SK-N-SH (cell line): ENCODE data around the gene U2SURP. TPM values are rescaled to one million over a fixed set of nuclear protein-coding genes. Genes with fewer than 3 reads are reported as not detected.

Source experiments
- CTCF ChIA-PET: fragments of 300-600, 350-600 bp; formaldehyde crosslinking; extraction: SDS; loops from one replicate; lab custom pipeline; 2021; lab: Yijun Ruan, JAX
- POLR2A ChIA-PET: fragments of 350-600 bp; sonication (Branson Sonifier 250); formaldehyde crosslinking; extraction: SDS; loops from one replicate; lab custom pipeline; 2020; ENCODE audit warnings: antibody characterized with exemption, inconsistent platforms; lab: Yijun Ruan, JAX
- DNase-seq: peaks from one replicate; pipeline ENCODE4 v3.0.0; 2012
- H2AFZ ChIP-seq: fragments of 200-600 bp; sonication (generic); 2 replicates; pipeline ENCODE4 v1.8.1; 2016; ENCODE audit warnings: antibody characterized with exemption, mild to moderate bottlenecking, low read depth
- H3F3A ChIP-seq: fragments of 200-600 bp; sonication (generic); replicated peaks from 2 replicates; pipeline ENCODE3; 2016; ENCODE audit warnings: antibody characterized with exemption, mild to moderate bottlenecking; ENCODE audit not compliant: insufficient read depth
- H3K27ac ChIP-seq, 2 experiments: fragments of 200-500 bp in 1 of 2; fragments of 200-600 bp in 1 of 2; sonication (Bioruptor generic) in 1 of 2; sonication (generic), shearing (Covaris generic) in 1 of 2; 2 replicates each; pipeline versions ENCODE4 v1.5.1 to v1.6.1; 2014 to 2016; ENCODE audit warnings: low read depth in 2 of 2, inconsistent platforms in 1 of 2, low read length in 1 of 2, mild to moderate bottlenecking in 1 of 2, mixed read lengths in 1 of 2
- H3K27me3 ChIP-seq: fragments of 200-600 bp; sonication (generic), shearing (Covaris generic); 2 replicates; pipeline ENCODE4 v1.6.1; 2016; ENCODE audit warnings: mixed run types; ENCODE audit not compliant: insufficient read depth
- H3K36me3 ChIP-seq, 2 experiments: fragments of 200-500 bp in 1 of 2; fragments of 200-600 bp in 1 of 2; sonication (Bioruptor generic) in 1 of 2; sonication (generic) in 1 of 2; replicated peaks in 1 of 2; 2 replicates each; pipeline versions ENCODE3 to v1.5.1; 2014 to 2016; ENCODE audit warnings: low read length in 1 of 2, mild to moderate bottlenecking in 1 of 2; ENCODE audit not compliant: insufficient read depth in 2 of 2, control insufficient read depth in 1 of 2
- H3K4me1 ChIP-seq, 2 experiments: fragments of 200-500 bp in 1 of 2; fragments of 200-600 bp in 1 of 2; sonication (Bioruptor generic) in 1 of 2; sonication (generic), shearing (Covaris generic) in 1 of 2; 2 replicates each; pipeline versions ENCODE4 v1.5.1 to v1.6.1; 2014 to 2016; ENCODE audit warnings: low read depth in 1 of 2, low read length in 1 of 2, mixed run types in 1 of 2; ENCODE audit not compliant: insufficient read depth in 2 of 2, control insufficient read depth in 1 of 2
- H3K4me2 ChIP-seq: fragments of 200-600 bp; sonication (generic), shearing (Covaris generic); 2 replicates; pipeline ENCODE4 v1.6.1; 2017; ENCODE audit warnings: mixed run types
- H3K4me3 ChIP-seq, 2 experiments: fragments of 200-500 bp in 1 of 2; fragments of 200-600 bp in 1 of 2; sonication (Bioruptor generic) in 1 of 2; sonication (generic), shearing (Covaris generic) in 1 of 2; 2 replicates each; pipeline versions ENCODE4 v1.5.1 to v1.8.1; 2014 to 2016; ENCODE audit warnings: low read depth in 2 of 2, inconsistent platforms in 1 of 2, low read length in 1 of 2, mild to moderate bottlenecking in 1 of 2, mixed read lengths in 1 of 2, moderate library complexity in 1 of 2
- H3K79me2 ChIP-seq: fragments of 200-600 bp; sonication (generic); 2 replicates; pipeline ENCODE4 v1.8.1; 2017; ENCODE audit warnings: mild to moderate bottlenecking; ENCODE audit not compliant: insufficient read depth
- H3K9ac ChIP-seq: fragments of 200-600 bp; sonication (generic); 2 replicates; pipeline ENCODE4 v1.6.1; 2017; ENCODE audit warnings: mixed run types
- H3K9me2 ChIP-seq: fragments of 200-600 bp; sonication (generic); 2 replicates; pipeline ENCODE4 v1.6.1; 2017; ENCODE audit warnings: mixed run types
- H3K9me3 ChIP-seq: fragments of 200-600 bp; sonication (generic); 2 replicates; pipeline ENCODE4 v1.6.1; 2017; ENCODE audit warnings: mixed run types, mild to moderate bottlenecking, moderate library complexity
- H4K20me1 ChIP-seq: fragments of 200-600 bp; sonication (generic); 2 replicates; pipeline ENCODE4 v1.6.1; 2017; ENCODE audit warnings: mild to moderate bottlenecking, mixed run types; ENCODE audit not compliant: insufficient read depth
- CHD2 ChIP-seq: fragments of 150-350 bp; IDR thresholded peaks from 2 replicates; pipeline ENCODE4 v1.6.1; 2018; ENCODE audit warnings: low read length; ENCODE audit not compliant: partially characterized antibody
- ELF1 ChIP-seq: IDR thresholded peaks from 2 replicates; pipeline ENCODE4 v1.4.0; 2012
- EP300 ChIP-seq, 2 experiments: IDR thresholded peaks; 2 replicates each; pipeline versions ENCODE4 v1.4.0 to v1.6.1; 2012; ENCODE audit warnings: borderline replicate concordance in 1 of 2, low read depth in 1 of 2, low read length in 1 of 2
- EZH2phosphoT487 ChIP-seq: fragments of 200-600 bp; sonication (generic); IDR thresholded peaks from 2 replicates; pipeline ENCODE4 v1.6.1; 2017; ENCODE audit warnings: low read depth, mixed run types, mild to moderate bottlenecking, antibody characterized with exemption, moderate library complexity, borderline replicate concordance
- FOSL2 ChIP-seq: IDR thresholded peaks from 2 replicates; pipeline ENCODE4 v1.4.0; 2012; ENCODE audit warnings: low read depth, mild to moderate bottlenecking, moderate library complexity, borderline replicate concordance
- GATA2 ChIP-seq: sonication (generic); formaldehyde crosslinking; IDR thresholded peaks from 2 replicates; pipeline ENCODE4 v1.5.0; 2020; ENCODE audit warnings: mild to moderate bottlenecking, missing genetic modification reagents
- IRF3 ChIP-seq: fragments of 150-350 bp; IDR thresholded peaks from 2 replicates; pipeline ENCODE4 v1.6.1; 2016; ENCODE audit warnings: mild to moderate bottlenecking, low read depth, low read length
- JUND ChIP-seq: IDR thresholded peaks from 2 replicates; pipeline ENCODE4 v1.4.0; 2012
- MEF2A ChIP-seq: IDR thresholded peaks from 2 replicates; pipeline ENCODE4 v1.4.0; 2012; ENCODE audit warnings: low read depth, borderline replicate concordance
- MXI1 ChIP-seq: IDR thresholded peaks from 2 replicates; pipeline ENCODE4 v1.6.1; 2012; ENCODE audit warnings: mild to moderate bottlenecking, low read depth, low read length, improper control_type of control experiment
- NRF1 ChIP-seq: IDR thresholded peaks from 2 replicates; pipeline ENCODE4 v1.6.1; 2012; ENCODE audit warnings: low read depth, mild to moderate bottlenecking, low read length
- RAD21 ChIP-seq: IDR thresholded peaks from 2 replicates; pipeline ENCODE4 v1.6.1; 2012; ENCODE audit warnings: mild to moderate bottlenecking, low read length
- RCOR1 ChIP-seq: fragments of 150-350 bp; IDR thresholded peaks from 2 replicates; pipeline ENCODE4 v1.6.1; 2017; ENCODE audit warnings: antibody characterized with exemption, low read length
- SIN3A ChIP-seq: IDR thresholded peaks from 2 replicates; pipeline ENCODE4 v1.6.1; 2012; ENCODE audit warnings: low read depth, mild to moderate bottlenecking, low read length, moderate library complexity, borderline replicate concordance
- SMC3 ChIP-seq: IDR thresholded peaks from 2 replicates; pipeline ENCODE4 v1.6.1; 2012; ENCODE audit warnings: low read depth, low read length, improper control_type of control experiment
- TCF12 ChIP-seq: IDR thresholded peaks from 2 replicates; pipeline ENCODE4 v1.4.0; 2012
- TEAD4 ChIP-seq: IDR thresholded peaks from 2 replicates; pipeline ENCODE4 v1.4.0; 2012; ENCODE audit warnings: mild to moderate bottlenecking, borderline replicate concordance; ENCODE audit not compliant: insufficient read depth
- WGBS: methylation state at CpG from one replicate; pipeline ENCODE4 v1.1.6; 2017; ENCODE audit warnings: low lambda C conversion rate; 5-methylcytosine and 5-hydroxymethylcytosine counted together
- polyA plus RNA-seq, 3 experiments: library from polyadenylated mRNA; depleted of rRNA; stranded (reverse); fragments of >200 nt; gene quantifications; 2 replicates each; pipeline ENCODE4 v1.2.3, GENCODE V29; 2012
- TF ChIP-seq, protein P1 (sequence below): IDR thresholded peaks from 2 replicates; pipeline ENCODE4 v1.6.1; 2012; ENCODE audit warnings: mild to moderate bottlenecking, low read depth, low read length, moderate library complexity

The U2SURP gene
- polyA plus RNA-seq, 1 of the 3 experiments (the other 2 are of a cell fraction), result 10.9 TPM

- TF ChIP-seq, protein P1, sequence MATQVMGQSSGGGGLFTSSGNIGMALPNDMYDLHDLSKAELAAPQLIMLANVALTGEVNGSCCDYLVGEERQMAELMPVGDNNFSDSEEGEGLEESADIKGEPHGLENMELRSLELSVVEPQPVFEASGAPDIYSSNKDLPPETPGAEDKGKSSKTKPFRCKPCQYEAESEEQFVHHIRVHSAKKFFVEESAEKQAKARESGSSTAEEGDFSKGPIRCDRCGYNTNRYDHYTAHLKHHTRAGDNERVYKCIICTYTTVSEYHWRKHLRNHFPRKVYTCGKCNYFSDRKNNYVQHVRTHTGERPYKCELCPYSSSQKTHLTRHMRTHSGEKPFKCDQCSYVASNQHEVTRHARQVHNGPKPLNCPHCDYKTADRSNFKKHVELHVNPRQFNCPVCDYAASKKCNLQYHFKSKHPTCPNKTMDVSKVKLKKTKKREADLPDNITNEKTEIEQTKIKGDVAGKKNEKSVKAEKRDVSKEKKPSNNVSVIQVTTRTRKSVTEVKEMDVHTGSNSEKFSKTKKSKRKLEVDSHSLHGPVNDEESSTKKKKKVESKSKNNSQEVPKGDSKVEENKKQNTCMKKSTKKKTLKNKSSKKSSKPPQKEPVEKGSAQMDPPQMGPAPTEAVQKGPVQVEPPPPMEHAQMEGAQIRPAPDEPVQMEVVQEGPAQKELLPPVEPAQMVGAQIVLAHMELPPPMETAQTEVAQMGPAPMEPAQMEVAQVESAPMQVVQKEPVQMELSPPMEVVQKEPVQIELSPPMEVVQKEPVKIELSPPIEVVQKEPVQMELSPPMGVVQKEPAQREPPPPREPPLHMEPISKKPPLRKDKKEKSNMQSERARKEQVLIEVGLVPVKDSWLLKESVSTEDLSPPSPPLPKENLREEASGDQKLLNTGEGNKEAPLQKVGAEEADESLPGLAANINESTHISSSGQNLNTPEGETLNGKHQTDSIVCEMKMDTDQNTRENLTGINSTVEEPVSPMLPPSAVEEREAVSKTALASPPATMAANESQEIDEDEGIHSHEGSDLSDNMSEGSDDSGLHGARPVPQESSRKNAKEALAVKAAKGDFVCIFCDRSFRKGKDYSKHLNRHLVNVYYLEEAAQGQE, result peak; percentile 74; the same call in 1 of the 2 replicates
- TF ChIP-seq RCOR1, result peak; percentile 64; the same call in 1 of the 2 replicates
- no peak for TF ChIP-seq GATA2 (CRISPR knock-in tag)
- TF ChIP-seq TEAD4, result 0 out of 2 replicates have a peak, but pooled peaks have one; percentile 47
- TF ChIP-seq RAD21, result no peak
- peak; percentile 96 for TF ChIP-seq CHD2
- peak; percentile 85; the same call in 1 of the 2 replicates for TF ChIP-seq SIN3A
- TF ChIP-seq MEF2A, result no peak
- TF ChIP-seq JUND, result 0 out of 2 replicates have a peak, but pooled peaks have one; percentile 31
- no peak for TF ChIP-seq EZH2phosphoT487
- TF ChIP-seq IRF3, result no peak
- TF ChIP-seq TCF12, result peak; percentile 41; the same call in 1 of the 2 replicates
- peak; percentile 78 for TF ChIP-seq ELF1
Measured at GRCh38 chr3:143001369-143002082, at the start of gene U2SURP (continued).

- Histone ChIP-seq H3K79me2 (no peaks in the 10 kb centered on the region), H4K20me1 (no peaks in the 10 kb centered on the region), H3K36me3 (no peaks in the 10 kb centered on the region), H3K4me3 (no peak overlapping the region), H3K27me3 (no peaks in the 10 kb centered on the region), H3K9me2 (no peaks in the 10 kb centered on the region), H3F3A (no peaks in the 10 kb centered on the region), H3K27ac (no peak overlapping the region), H3K4me2 (no peak overlapping the region), H2AFZ (no peak overlapping the region), H3K4me1 (peaks cover 0 to 10% of the 10 kb centered on the region in 2 experiments; a peak in 1 of 4 replicates), H3K9me3 (no peaks in the 10 kb centered on the region), H3K9ac (no peak overlapping the region)
- ChIA-PET POLR2A (no interaction called here), CTCF (no interaction called here)
- TF ChIP-seq NRF1 (no peak), TCF12 (no peak), MEF2A (no peak), EP300 (IDR thresholded peaks at IDR 0.05; ENCODE audit: borderline replicate concordance in 1 of 2, low read depth in 1 of 2, low read length in 1 of 2) (no peak), SMC3 (no peak), JUND (no peak), CHD2 (no peak), FOSL2 (no peak), MXI1 (no peak), EZH2phosphoT487 (no peak)
- no peak for DNase-seq
- whole genome bisulfite sequencing, result 87% methylated on average over 2 of the region's 2 CpGs
Measured at GRCh38 chr3:142951794-142952193, 49.6 kb upstream of the U2SURP start.
